Measurements from ENCODE around the gene MFSD11.

GRCh38 chr17:76716146-76716838 lies 21.6 kb upstream of the MFSD11 start:
- TF ChIP-seq, protein P1, sequence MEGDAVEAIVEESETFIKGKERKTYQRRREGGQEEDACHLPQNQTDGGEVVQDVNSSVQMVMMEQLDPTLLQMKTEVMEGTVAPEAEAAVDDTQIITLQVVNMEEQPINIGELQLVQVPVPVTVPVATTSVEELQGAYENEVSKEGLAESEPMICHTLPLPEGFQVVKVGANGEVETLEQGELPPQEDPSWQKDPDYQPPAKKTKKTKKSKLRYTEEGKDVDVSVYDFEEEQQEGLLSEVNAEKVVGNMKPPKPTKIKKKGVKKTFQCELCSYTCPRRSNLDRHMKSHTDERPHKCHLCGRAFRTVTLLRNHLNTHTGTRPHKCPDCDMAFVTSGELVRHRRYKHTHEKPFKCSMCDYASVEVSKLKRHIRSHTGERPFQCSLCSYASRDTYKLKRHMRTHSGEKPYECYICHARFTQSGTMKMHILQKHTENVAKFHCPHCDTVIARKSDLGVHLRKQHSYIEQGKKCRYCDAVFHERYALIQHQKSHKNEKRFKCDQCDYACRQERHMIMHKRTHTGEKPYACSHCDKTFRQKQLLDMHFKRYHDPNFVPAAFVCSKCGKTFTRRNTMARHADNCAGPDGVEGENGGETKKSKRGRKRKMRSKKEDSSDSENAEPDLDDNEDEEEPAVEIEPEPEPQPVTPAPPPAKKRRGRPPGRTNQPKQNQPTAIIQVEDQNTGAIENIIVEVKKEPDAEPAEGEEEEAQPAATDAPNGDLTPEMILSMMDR (IDR thresholded peaks at IDR 0.05): no peak
- no peak for TF ChIP-seq POLR2A (IDR thresholded peaks at IDR 0.05)

All from Peyer's patch (tissue), 4 donors.